Right lobe of liver (tissue), 6 donors: ENCODE measurements around the gene HPSE2. TPM values are rescaled to one million over a fixed set of nuclear protein-coding genes. Genes with fewer than 3 reads are reported as not detected.

Experiments
- ATAC-seq, 4 donors: fragments of 200-7000 bp; cut with Tn5 transposase; one replicate each; pipeline ENCODE4 v1.9.1; 2020; ENCODE audit warnings: mild to moderate bottlenecking in 4 of 4, moderate library complexity in 4 of 4
- DNase-seq, 3 donors: peaks; one replicate each; pipeline ENCODE4 v3.0.0-alpha.2; 2020
- H3K27ac ChIP-seq, 3 donors: fragments of 200-600 bp; one replicate each; pipeline ENCODE4 v1.8.0; 2022
- H3K27me3 ChIP-seq, 2 donors: fragments of 200-600 bp; one replicate each; pipeline ENCODE4 v1.8.0; 2022
- H3K36me3 ChIP-seq, 4 donors: fragments of 200-600 bp; sonication (generic) in 1 of 4; one replicate each; pipeline versions ENCODE4 v1.5.1 to v1.8.0; 2017 to 2022; ENCODE audit warnings: control low read depth in 1 of 4
- H3K4me1 ChIP-seq, 4 donors: fragments of 200-600 bp; sonication (generic) in 1 of 4; one replicate each; pipeline versions ENCODE4 v1.5.1 to v1.8.0; 2017 to 2022; ENCODE audit warnings: control low read depth in 1 of 4
- H3K4me3 ChIP-seq, 3 donors: fragments of 200-600 bp; one replicate each; pipeline ENCODE4 v1.8.0; 2022
- H3K9me3 ChIP-seq, 4 donors: fragments of 200-600 bp; sonication (generic) in 1 of 4; one replicate each; pipeline versions ENCODE4 v1.5.1 to v1.8.0; 2017 to 2022; ENCODE audit warnings: control low read depth in 1 of 4
- CTCF ChIP-seq, 4 donors: fragments of 200-600 bp in 3 of 4; fragments of 450-650 bp in 1 of 4; IDR thresholded peaks; one replicate each; pipeline versions ENCODE4 v1.5.1 to v1.8.0; 2016 to 2022; ENCODE audit warnings: antibody characterized with exemption in 4 of 4, mild to moderate bottlenecking in 2 of 4
- POLR2A ChIP-seq: fragments of 450-650 bp; IDR thresholded peaks from one replicate; pipeline ENCODE4 v1.6.1; 2017; ENCODE audit warnings: antibody characterized with exemption, mild to moderate bottlenecking
- WGBS: methylation state at CpG from one replicate; pipeline ENCODE4 v1.1.6; 2018; ENCODE audit warnings: low coverage, low lambda C conversion rate; ENCODE audit not compliant: insufficient coverage; ENCODE audit errors: missing lambda C conversion rate; 5-methylcytosine and 5-hydroxymethylcytosine counted together
- intact Hi-C, 2 donors: fragments of 100-400 bp; cut with DNase I; formaldehyde crosslinking; loops; one replicate each; pipeline versions ENCODE4 v1.11.2 to v1.14.1; 2022
- total RNA-seq, 6 experiments: library from RNA; depleted of rRNA in 2 of 6; stranded (reverse); fragments of >200 nt in 2 of 6; fragmentation: NEBNext Ultra II Directional in 3 of 6; extraction: Animal tissue kit (Norgen Biotek cat#: 25700) in 3 of 6; gene quantifications; one replicate each; pipeline versions ENCODE4 v1.1.0 to v1.2.4, GENCODE V29; 2016 to 2023
- donor health status: DM: no; HTN: yes; CAD: no.
- donor health status: DM: no; HTN: no; CAD: no.
- donor health status: DM: no; HTN: no; CAD: no.
- donor health status: DM: no; HTN: yes; CAD: no.
- donor health status: DM: no; HTN: yes; CAD: no.

HPSE2 gene
- total RNA-seq, 6 experiments from 2014 or later, result not detected

- ATAC-seq, result no peak
- Histone ChIP-seq H3K9me3 (no peaks in the 10 kb centered on the region), H3K27ac (no peak overlapping the region), H3K4me3 (no peak overlapping the region), H3K27me3 (no peaks in the 10 kb centered on the region), H3K4me1 (no peaks in the 10 kb centered on the region), H3K36me3 (no peaks in the 10 kb centered on the region)
- intact Hi-C loops, result no loop called here
- DNase-seq, result no peak
- TF ChIP-seq POLR2A (no peak), CTCF (IDR thresholded peaks at IDR 0.05) (no peak)
Measured at GRCh38 chr10:98676895-98677294, 558.8 kb downstream of the HPSE2 start.

GRCh38 chr10:98675902-98676301, 559.8 kb downstream of the HPSE2 start:
- WGBS, result 75% methylated on average over 4 of the region's 4 CpGs

GRCh38 chr10:98673171-98673782, 562.4 kb downstream of the HPSE2 start:
- no peak for ATAC-seq
- WGBS, result 80% methylated on average over 1 of the region's 1 CpG

More at GRCh38 chr10:98675902-98676301, 559.8 kb downstream of the HPSE2 start:
- no peaks in the 10 kb centered on the region for H3K4me1 ChIP-seq
- H3K27ac ChIP-seq, result no peak overlapping the region
- ATAC-seq, result no peak
- no peaks in the 10 kb centered on the region for H3K36me3 ChIP-seq
- H3K27me3 ChIP-seq, result no peaks in the 10 kb centered on the region
- H3K4me3 ChIP-seq, result no peak overlapping the region
- intact Hi-C loops, result no loop called here
- H3K9me3 ChIP-seq, result no peaks in the 10 kb centered on the region
- DNase-seq, result no peak
- TF ChIP-seq POLR2A, result no peak
- TF ChIP-seq CTCF (IDR thresholded peaks at IDR 0.05), result no peak

GRCh38 chr10:98667081-98667480, 568.6 kb downstream of the HPSE2 start:
- ATAC-seq (no peak), DNase-seq (no peak)
- H3K36me3 ChIP-seq, result no peaks in the 10 kb centered on the region
- no peaks in the 10 kb centered on the region for H3K4me1 ChIP-seq
- H3K9me3 ChIP-seq, result no peaks in the 10 kb centered on the region
- WGBS, result 80% methylated on average over 1 of the region's 1 CpG
- H3K27me3 ChIP-seq, result no peaks in the 10 kb centered on the region
- TF ChIP-seq POLR2A, result no peak
- TF ChIP-seq CTCF (IDR thresholded peaks at IDR 0.05), result no peak
- H3K27ac ChIP-seq, result no peak overlapping the region
- intact Hi-C loops, result no loop called here
- no peak overlapping the region for H3K4me3 ChIP-seq

More at GRCh38 chr10:98673171-98673782, 562.4 kb downstream of the HPSE2 start:
- TF ChIP-seq CTCF (IDR thresholded peaks at IDR 0.05), result no peak
- no peak for TF ChIP-seq POLR2A
- no peak overlapping the region for H3K27ac ChIP-seq
- no peaks in the 10 kb centered on the region for H3K9me3 ChIP-seq
- H3K4me1 ChIP-seq, result no peaks in the 10 kb centered on the region
- no peaks in the 10 kb centered on the region for H3K36me3 ChIP-seq
- no peak for DNase-seq
- no peak overlapping the region for H3K4me3 ChIP-seq
- intact Hi-C loops, result no loop called here
- no peaks in the 10 kb centered on the region for H3K27me3 ChIP-seq

GRCh38 chr10:98666276-98666675, 569.4 kb downstream of the HPSE2 start:
- H3K27ac ChIP-seq, result no peak overlapping the region
- intact Hi-C loops, result no loop called here
- no peak overlapping the region for H3K4me3 ChIP-seq
- ATAC-seq, result no peak
- H3K4me1 ChIP-seq, result no peaks in the 10 kb centered on the region
- no peaks in the 10 kb centered on the region for H3K9me3 ChIP-seq
- TF ChIP-seq CTCF (IDR thresholded peaks at IDR 0.05) (no peak), POLR2A (no peak)
- no peaks in the 10 kb centered on the region for H3K36me3 ChIP-seq
- DNase-seq, result no peak
- H3K27me3 ChIP-seq, result no peaks in the 10 kb centered on the region
